KMS-11 (cell line): ENCODE data around the gene CDK5RAP2.

Source experiments
- H2AFZ ChIP-seq: fragments of 200-600 bp; sonication (generic); 2 replicates; pipeline ENCODE4 v1.6.1; 2016; ENCODE audit warnings: antibody characterized with exemption, mixed run types, low read depth
- H3K27ac ChIP-seq: fragments of 200-600 bp; sonication (generic); 2 replicates; pipeline ENCODE4 v1.6.1; 2016; ENCODE audit warnings: mild to moderate bottlenecking, mixed run types
- H3K27me3 ChIP-seq: fragments of 200-600 bp; sonication (generic); 2 replicates; pipeline ENCODE4 v1.6.1; 2017; ENCODE audit warnings: mild to moderate bottlenecking, low read depth, mixed run types, moderate library complexity; ENCODE audit not compliant: insufficient read depth
- H3K36me3 ChIP-seq: fragments of 200-600 bp; sonication (generic); 2 replicates; pipeline ENCODE4 v1.6.1; 2017; ENCODE audit warnings: mild to moderate bottlenecking, mixed run types; ENCODE audit not compliant: insufficient read depth
- H3K4me1 ChIP-seq: fragments of 200-600 bp; sonication (generic); 2 replicates; pipeline ENCODE4 v1.6.1; 2016; ENCODE audit warnings: mild to moderate bottlenecking, low read depth, mixed run types; ENCODE audit not compliant: poor library complexity, severe bottlenecking
- H3K4me2 ChIP-seq: fragments of 200-600 bp; sonication (generic); 2 replicates; pipeline ENCODE4 v1.7.0; 2016; ENCODE audit warnings: mild to moderate bottlenecking, mixed run types
- H3K4me3 ChIP-seq: fragments of 200-600 bp; sonication (generic); IDR thresholded peaks from 2 replicates; pipeline ENCODE4 v1.6.1; 2017; ENCODE audit warnings: low read depth, low read length, mixed read lengths; ENCODE audit not compliant: insufficient read depth
- H3K79me2 ChIP-seq: fragments of 200-600 bp; sonication (generic); 2 replicates; pipeline ENCODE4 v1.6.1; 2016; ENCODE audit warnings: low read depth, mixed run types; ENCODE audit not compliant: insufficient read depth
- H3K9ac ChIP-seq: fragments of 200-600 bp; sonication (generic); 2 replicates; pipeline ENCODE4 v1.6.1; 2016; ENCODE audit warnings: mild to moderate bottlenecking, mixed run types
- H4K20me1 ChIP-seq: fragments of 200-600 bp; sonication (generic); 2 replicates; pipeline ENCODE4 v1.6.1; 2016; ENCODE audit warnings: mild to moderate bottlenecking, mixed run types; ENCODE audit not compliant: insufficient read depth
- CTCF ChIP-seq: fragments of 200-600 bp; sonication (generic); conservative IDR thresholded peaks from 2 replicates; pipeline ENCODE4 v1.6.1; 2017; ENCODE audit warnings: low read depth, mild to moderate bottlenecking, antibody characterized with exemption, low read length, moderate library complexity, mixed read lengths

The CDK5RAP2 gene

GRCh38 chr9:120478208-120478607 lies 101.8 kb downstream of the CDK5RAP2 start:
- no peaks in the 10 kb centered on the region; the same call in 1 of the 2 replicates for H3K36me3 ChIP-seq
- no peaks in the 10 kb centered on the region for H3K27me3 ChIP-seq
- H3K4me3 ChIP-seq = no peak overlapping the region
- H3K9ac ChIP-seq = no peak overlapping the region
- H3K27ac ChIP-seq = no peak overlapping the region
- no peak for TF ChIP-seq CTCF
- no peaks in the 10 kb centered on the region for H4K20me1 ChIP-seq
- H3K4me1 ChIP-seq = no peaks in the 10 kb centered on the region
- H3K4me2 ChIP-seq = no peak overlapping the region
- H3K79me2 ChIP-seq = no peaks in the 10 kb centered on the region; the same call in 1 of the 2 replicates
- H2AFZ ChIP-seq = no peak overlapping the region

GRCh38 chr9:120477534-120478001 lies 102.4 kb downstream of the CDK5RAP2 start:
- Histone ChIP-seq H2AFZ (no peak overlapping the region), H3K4me3 (no peak overlapping the region), H3K36me3 (no peaks in the 10 kb centered on the region; the same call in 1 of the 2 replicates), H3K27me3 (no peaks in the 10 kb centered on the region), H3K4me2 (no peak overlapping the region), H3K79me2 (no peaks in the 10 kb centered on the region; the same call in 1 of the 2 replicates), H3K4me1 (no peaks in the 10 kb centered on the region), H4K20me1 (no peaks in the 10 kb centered on the region), H3K9ac (no peak overlapping the region), H3K27ac (no peak overlapping the region)
- TF ChIP-seq CTCF = peak; percentile 74

- no peak for TF ChIP-seq CTCF
- Histone ChIP-seq H2AFZ (no peak overlapping the region), H3K27me3 (no peaks in the 10 kb centered on the region), H3K27ac (no peak overlapping the region), H3K4me3 (no peak overlapping the region), H3K4me2 (no peak overlapping the region), H4K20me1 (no peaks in the 10 kb centered on the region), H3K36me3 (no peaks in the 10 kb centered on the region; the same call in 1 of the 2 replicates), H3K4me1 (no peaks in the 10 kb centered on the region), H3K9ac (no peak overlapping the region), H3K79me2 (no peaks in the 10 kb centered on the region; the same call in 1 of the 2 replicates)
Observed at GRCh38 chr9:120475341-120475740, 104.6 kb downstream of the CDK5RAP2 start.

GRCh38 chr9:120474591-120475243 lies 105.2 kb downstream of the CDK5RAP2 start:
- Histone ChIP-seq H3K4me1 (no peaks in the 10 kb centered on the region), H2AFZ (no peak overlapping the region), H3K9ac (no peak overlapping the region), H3K36me3 (no peaks in the 10 kb centered on the region; the same call in 1 of the 2 replicates), H3K4me3 (no peak overlapping the region), H4K20me1 (no peaks in the 10 kb centered on the region), H3K4me2 (no peak overlapping the region), H3K79me2 (no peaks in the 10 kb centered on the region; the same call in 1 of the 2 replicates), H3K27me3 (no peaks in the 10 kb centered on the region), H3K27ac (no peak overlapping the region)
- TF ChIP-seq CTCF = no peak
